LNCaP clone FGC (cell line): ENCODE data around the gene PLEKHG5.

Experiments used
- DNase-seq: peaks from one replicate; pipeline ENCODE4 v3.0.0-alpha.2; 2011; ENCODE audit warnings: low read depth
- H3K4me3 ChIP-seq: 2 replicates; pipeline ENCODE4 v1.5.1; 2011; ENCODE audit warnings: mild to moderate bottlenecking, low read depth, low read length, control low read depth
- TF ChIP-seq, protein P1 (sequence below): IDR thresholded peaks from 2 replicates; pipeline ENCODE4 v1.5.1; 2012; ENCODE audit warnings: mild to moderate bottlenecking; ENCODE audit not compliant: control insufficient read depth, insufficient read depth; ENCODE audit errors: extremely low read depth

Gene PLEKHG5

DNA sequence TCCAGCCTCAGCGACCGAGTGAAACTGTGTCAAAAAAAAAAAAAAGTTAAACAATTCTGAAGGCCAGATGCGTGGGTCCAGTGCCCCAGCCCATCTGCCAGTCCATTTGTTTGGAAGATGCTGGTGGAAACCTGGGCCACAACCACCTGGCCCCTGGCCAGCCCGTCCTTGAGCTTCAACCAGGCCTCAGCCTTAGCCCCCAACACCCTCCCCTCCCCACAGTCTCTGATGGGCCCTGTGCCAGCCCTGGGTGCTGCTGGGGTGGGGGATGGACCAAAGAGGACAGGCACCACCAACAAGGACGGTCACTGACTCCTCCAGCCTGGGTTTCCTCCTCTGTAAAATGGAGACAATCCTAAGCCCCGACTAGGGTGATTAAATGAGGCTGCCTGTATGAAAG is 19.6 kb upstream of the PLEKHG5 start:
- TF ChIP-seq, protein P1, sequence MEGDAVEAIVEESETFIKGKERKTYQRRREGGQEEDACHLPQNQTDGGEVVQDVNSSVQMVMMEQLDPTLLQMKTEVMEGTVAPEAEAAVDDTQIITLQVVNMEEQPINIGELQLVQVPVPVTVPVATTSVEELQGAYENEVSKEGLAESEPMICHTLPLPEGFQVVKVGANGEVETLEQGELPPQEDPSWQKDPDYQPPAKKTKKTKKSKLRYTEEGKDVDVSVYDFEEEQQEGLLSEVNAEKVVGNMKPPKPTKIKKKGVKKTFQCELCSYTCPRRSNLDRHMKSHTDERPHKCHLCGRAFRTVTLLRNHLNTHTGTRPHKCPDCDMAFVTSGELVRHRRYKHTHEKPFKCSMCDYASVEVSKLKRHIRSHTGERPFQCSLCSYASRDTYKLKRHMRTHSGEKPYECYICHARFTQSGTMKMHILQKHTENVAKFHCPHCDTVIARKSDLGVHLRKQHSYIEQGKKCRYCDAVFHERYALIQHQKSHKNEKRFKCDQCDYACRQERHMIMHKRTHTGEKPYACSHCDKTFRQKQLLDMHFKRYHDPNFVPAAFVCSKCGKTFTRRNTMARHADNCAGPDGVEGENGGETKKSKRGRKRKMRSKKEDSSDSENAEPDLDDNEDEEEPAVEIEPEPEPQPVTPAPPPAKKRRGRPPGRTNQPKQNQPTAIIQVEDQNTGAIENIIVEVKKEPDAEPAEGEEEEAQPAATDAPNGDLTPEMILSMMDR, result no peak
- no peak for DNase-seq

DNA sequence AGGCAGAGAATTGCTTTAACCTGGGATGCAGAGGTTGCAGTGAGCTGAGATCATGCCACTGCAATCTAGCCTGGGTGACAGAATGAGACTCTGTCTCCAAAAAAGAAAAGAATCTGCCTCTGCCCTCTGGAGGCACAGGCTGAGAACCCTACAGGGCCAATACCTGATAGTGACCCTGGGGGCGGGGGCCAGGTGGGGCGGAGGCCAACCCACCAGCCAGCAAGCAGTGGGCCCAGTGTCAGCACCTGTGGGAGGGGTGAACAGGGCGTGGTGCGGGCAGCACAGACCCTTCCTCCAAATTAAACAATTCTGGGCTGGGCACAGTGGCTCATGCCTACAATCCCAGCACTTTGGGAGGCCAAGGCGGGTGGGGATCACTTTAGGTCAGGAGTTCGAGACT is 19.0 kb upstream of the PLEKHG5 start:
- DNase-seq, result no peak
- TF ChIP-seq, protein P1, result no peak
- no peak overlapping the region for H3K4me3 ChIP-seq

More for the DNA sequence above, 19.6 kb upstream of the PLEKHG5 start:
- H3K4me3 ChIP-seq, result no peak overlapping the region

DNA sequence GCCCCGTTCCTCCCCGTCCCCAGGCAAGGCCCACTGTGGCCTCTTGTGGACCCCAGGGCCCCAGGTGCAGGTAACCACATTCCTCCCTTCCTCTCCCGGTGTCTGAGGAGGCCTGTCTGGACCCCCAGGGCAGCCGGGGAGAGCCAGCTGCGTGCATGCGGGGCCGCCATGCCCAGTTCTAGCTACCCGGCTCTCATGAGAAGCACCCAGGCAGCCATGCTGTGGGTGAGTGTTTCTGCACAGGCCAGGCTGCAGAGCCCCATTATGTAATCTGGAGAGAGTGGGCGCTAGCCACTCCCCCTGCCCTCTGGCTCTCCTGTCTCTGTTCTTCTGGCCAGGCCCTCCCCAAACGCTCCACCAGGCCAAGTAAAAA is 18.4 kb upstream of the PLEKHG5 start:
- TF ChIP-seq, protein P1, result no peak
- DNase-seq, result no peak
- H3K4me3 ChIP-seq, result no peak overlapping the region

DNA sequence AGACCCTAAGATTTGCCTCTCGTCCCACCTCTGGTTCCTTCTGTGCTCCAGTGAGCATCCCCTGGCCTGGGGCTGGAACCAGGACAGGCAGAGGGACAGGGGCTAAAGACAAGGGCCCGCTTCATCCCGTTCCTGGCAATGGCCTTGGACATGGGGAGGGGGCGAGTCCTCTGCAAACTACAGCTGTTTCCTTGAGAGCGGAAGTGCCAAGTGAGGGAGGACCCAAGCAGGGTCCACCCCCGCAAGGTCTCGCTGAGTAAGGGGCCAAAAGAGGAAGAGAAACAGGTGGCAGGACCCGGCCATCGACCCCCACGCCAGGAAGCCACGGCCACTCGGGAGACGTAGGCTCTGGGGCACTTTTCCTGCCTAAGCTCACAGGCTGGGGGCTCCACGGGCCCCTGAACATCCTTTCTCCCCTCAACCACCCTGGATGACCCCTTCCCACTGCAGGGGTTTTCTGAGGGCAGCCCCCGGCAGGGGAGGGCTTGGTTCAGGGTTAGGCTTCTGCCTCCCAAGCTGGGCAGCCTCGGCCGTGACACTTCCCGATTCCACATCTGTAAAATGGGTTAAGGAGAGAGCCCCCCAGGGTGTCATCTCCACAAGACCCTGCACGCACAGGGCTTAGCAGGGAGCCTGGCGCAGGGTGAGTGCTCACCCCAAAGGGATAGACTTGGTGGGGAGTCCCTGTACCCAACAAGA is 17.9 kb upstream of the PLEKHG5 start:
- no peak overlapping the region for H3K4me3 ChIP-seq
- TF ChIP-seq, protein P1, result no peak
- DNase-seq, result no peak

DNA sequence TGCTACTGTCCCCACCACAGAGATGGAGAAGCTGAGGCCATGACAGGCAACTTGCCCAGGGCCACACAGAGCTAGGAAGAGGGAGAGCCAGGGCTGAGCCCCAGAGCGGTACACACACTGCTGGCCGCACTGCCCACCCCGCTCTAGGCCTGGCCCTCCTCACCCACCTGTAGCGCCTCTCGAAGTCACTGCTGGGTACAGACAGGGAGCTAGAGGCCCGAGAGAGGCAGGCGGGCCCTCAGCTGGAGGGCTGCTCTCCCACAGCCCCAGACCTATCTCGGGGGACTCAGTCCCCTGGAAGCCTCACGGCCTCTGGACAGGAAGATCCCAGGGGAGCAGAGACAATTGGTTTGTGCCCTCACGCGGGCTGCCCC is 17.3 kb upstream of the PLEKHG5 start:
- DNase-seq, result no peak
- H3K4me3 ChIP-seq, result no peak overlapping the region
- TF ChIP-seq, protein P1, result no peak

DNA sequence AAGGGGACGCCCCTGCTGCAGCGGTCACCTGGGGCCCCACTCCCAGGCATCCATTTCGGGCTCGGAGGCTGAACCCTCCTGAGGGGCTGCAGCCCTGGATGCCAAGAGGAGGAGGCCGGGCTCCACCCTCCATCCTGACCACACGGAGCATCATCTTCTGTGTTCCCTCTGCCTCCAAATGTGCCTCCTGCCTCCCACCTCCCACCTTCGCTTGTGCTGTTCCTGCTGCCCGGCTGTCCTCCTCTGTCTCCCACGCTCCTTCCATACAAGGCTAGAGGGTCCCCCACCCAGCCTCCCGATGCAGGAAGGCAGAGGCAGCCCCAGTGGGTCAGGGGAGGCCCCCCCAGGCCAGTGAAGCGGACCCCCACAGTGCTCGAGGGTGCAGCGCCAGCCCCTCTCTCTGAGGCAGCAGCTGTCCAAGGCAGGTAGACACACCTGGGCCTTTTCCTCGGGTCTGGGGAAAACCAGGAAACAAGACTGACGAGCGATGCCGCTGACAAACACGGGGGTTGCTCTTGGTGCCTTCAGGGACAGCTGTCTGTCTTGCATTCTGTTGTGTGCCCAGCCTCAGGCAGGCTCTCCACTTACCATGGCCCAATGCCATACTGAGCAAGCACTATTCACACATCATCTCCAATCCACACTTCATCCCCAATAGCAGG is 16.8 kb upstream of the PLEKHG5 start:
- TF ChIP-seq, protein P1, result no peak
- DNase-seq, result no peak
- no peak overlapping the region for H3K4me3 ChIP-seq
